Mucosa of gallbladder (tissue), 1 donor: ENCODE measurements around the gene ECI1. TPM values are rescaled to one million over a fixed set of nuclear protein-coding genes. Genes with fewer than 3 reads are reported as not detected.
"Not testable (repeated sequence)": the region's sequence is repeated elsewhere in the genome, so short reads cannot be mapped to it uniquely, and the experiment has no call there.

Experiments used
- DNase-seq: peaks from one replicate; pipeline ENCODE4 v3.0.0-alpha.2; 2020; ENCODE audit warnings: low spot score
- total RNA-seq: library from RNA; stranded (reverse); gene quantifications from one replicate; pipeline ENCODE4 v1.2.1, GENCODE V29; 2021
- donor health status: DM: no; HTN: no; CAD: no.

ECI1 gene
- total RNA-seq, 1 donor from 2014 or later, result 69.9 TPM

- DNase-seq, result no peak
Observed at GRCh38 chr16:2211923-2212347, 39.5 kb downstream of the ECI1 start.

- DNase-seq, result no peak
Observed at GRCh38 chr16:2210386-2211365, 40.7 kb downstream of the ECI1 start, which contains the start of gene BRICD5. Gene BRICD5 (minus strand): TSS chr16:2210863. CDS start chr16:2210833, 30 bp downstream.

GRCh38 chr16:2210009-2210332 lies 41.4 kb downstream of the ECI1 start:
- no peak for DNase-seq

- no peak for DNase-seq
Observed at GRCh38 chr16:2209258-2210008, 42.0 kb downstream of the ECI1 start.

- DNase-seq, result no peak
Observed at GRCh38 chr16:2208772-2209171, 42.6 kb downstream of the ECI1 start.

GRCh38 chr16:2208308-2208707 lies 43.1 kb downstream of the ECI1 start:
- DNase-seq, result no peak

GRCh38 chr16:2207872-2208271 lies 43.5 kb downstream of the ECI1 start:
- no peak for DNase-seq

- DNase-seq, result no peak
Observed at GRCh38 chr16:2206780-2207433, 44.5 kb downstream of the ECI1 start.

- no peak for DNase-seq
Observed at GRCh38 chr16:2206420-2206779, 45.0 kb downstream of the ECI1 start.

GRCh38 chr16:2205967-2206313 lies 45.4 kb downstream of the ECI1 start:
- no peak for DNase-seq

- peak; percentile 85 for DNase-seq
Observed at GRCh38 chr16:2205104-2205966, 46.1 kb downstream of the ECI1 start, which contains the start of gene MLST8. Gene MLST8 (plus strand): TSS chr16:2205454. CDS start chr16:2206086, 632 bp downstream.

- DNase-seq, result no peak
Observed at GRCh38 chr16:2204416-2205103, 46.8 kb downstream of the ECI1 start.

- not testable (repeated sequence) for DNase-seq
Observed at GRCh38 chr16:2203119-2203688, 48.2 kb downstream of the ECI1 start.

GRCh38 chr16:2200313-2200712 lies 51.1 kb downstream of the ECI1 start:
- DNase-seq, result no peak

- no peak for DNase-seq
Observed at GRCh38 chr16:2199621-2200139, 51.7 kb downstream of the ECI1 start.

GRCh38 chr16:2199095-2199494 lies 52.3 kb downstream of the ECI1 start:
- DNase-seq, result no peak

GRCh38 chr16:2198283-2198682 lies 53.1 kb downstream of the ECI1 start:
- no peak for DNase-seq

- DNase-seq, result no peak
Observed at GRCh38 chr16:2197765-2198164, 53.6 kb downstream of the ECI1 start.

GRCh38 chr16:2196981-2197511 lies 54.3 kb downstream of the ECI1 start:
- no peak for DNase-seq
